Bronchial epithelial cell (primary cell): ENCODE results near the gene PARP14. TPM values are rescaled to one million over a fixed set of nuclear protein-coding genes. Genes with fewer than 3 reads are reported as not detected.

ENCODE experiments used
- DNase-seq: peaks from one replicate; pipeline ENCODE4 v3.0.0-alpha.2; 2010; ENCODE audit warnings: low read depth
- FAIRE-seq: peaks from 2 replicates; lab custom pipeline; 2011; peaks lifted over from hg19 to GRCh38; lab: Jason Lieb, UNC
- H3K27me3 ChIP-seq: 2 replicates; pipeline ENCODE4 v1.5.1; 2011; ENCODE audit warnings: low read length; ENCODE audit not compliant: control insufficient read depth, insufficient read depth
- H3K36me3 ChIP-seq: 2 replicates; pipeline ENCODE4 v1.5.1; 2011; ENCODE audit warnings: low read length; ENCODE audit not compliant: control insufficient read depth, insufficient read depth
- H3K4me3 ChIP-seq: 2 replicates; pipeline ENCODE4 v1.5.1; 2011; ENCODE audit warnings: mild to moderate bottlenecking, low read depth, low read length, control low read depth
- CTCF ChIP-seq: IDR thresholded peaks from 2 replicates; pipeline ENCODE4 v1.5.1; 2011; ENCODE audit warnings: mild to moderate bottlenecking, moderate library complexity, low read length, control low read depth, inconsistent platforms; ENCODE audit not compliant: insufficient read depth, severe bottlenecking
- total RNA-seq: library from RNA; depleted of rRNA; stranded (reverse); fragments of >200 nt; gene quantifications from 2 replicates; pipeline ENCODE4 v1.2.1, GENCODE V29; 2014

PARP14 gene
- total RNA-seq, 1 donor from 2014 or later: 13.2 TPM

GRCh38 chr3:122719273-122719921, 38.8 kb downstream of the PARP14 start:
- no peak overlapping the region for H3K4me3 ChIP-seq
- no peaks in the 10 kb centered on the region for H3K27me3 ChIP-seq
- no peak for FAIRE-seq
- H3K36me3 ChIP-seq: peaks cover 7% of the 10 kb centered on the region
- TF ChIP-seq CTCF: no peak
- no peak for DNase-seq

GRCh38 chr3:122725106-122725505, 44.5 kb downstream of the PARP14 start:
- no peak overlapping the region for H3K4me3 ChIP-seq
- FAIRE-seq (no peak), DNase-seq (no peak)
- no peaks in the 10 kb centered on the region for H3K27me3 ChIP-seq
- H3K36me3 ChIP-seq: peaks cover 2% of the 10 kb centered on the region
- TF ChIP-seq CTCF: no peak

GRCh38 chr3:122727294-122727693, 46.7 kb downstream of the PARP14 start:
- DNase-seq (no peak), FAIRE-seq (no peak)
- Histone ChIP-seq H3K36me3 (no peaks in the 10 kb centered on the region), H3K4me3 (no peak overlapping the region), H3K27me3 (no peaks in the 10 kb centered on the region)
- no peak for TF ChIP-seq CTCF

GRCh38 chr3:122727766-122728165, 47.1 kb downstream of the PARP14 start:
- FAIRE-seq (no peak), DNase-seq (no peak)
- Histone ChIP-seq H3K36me3 (no peaks in the 10 kb centered on the region), H3K4me3 (no peak overlapping the region), H3K27me3 (no peaks in the 10 kb centered on the region)
- no peak for TF ChIP-seq CTCF

GRCh38 chr3:122728186-122728585, 47.5 kb downstream of the PARP14 start:
- no peaks in the 10 kb centered on the region for H3K27me3 ChIP-seq
- no peak for TF ChIP-seq CTCF
- H3K36me3 ChIP-seq: no peaks in the 10 kb centered on the region
- no peak overlapping the region for H3K4me3 ChIP-seq
- no peak for FAIRE-seq
- no peak for DNase-seq
